Left cardiac atrium (tissue), 2 donors: Measurements from ENCODE around the gene AP2S1. TPM values are rescaled to one million over a fixed set of nuclear protein-coding genes. Genes with fewer than 3 reads are reported as not detected.

Experiments
- total RNA-seq, 2 donors: library from RNA; stranded (reverse); fragmentation: NEBNext Ultra II Directional; extraction: Animal tissue kit (Norgen Biotek cat#: 25700); gene quantifications; one replicate each; pipeline ENCODE4 v1.2.1, GENCODE V29; 2021
- donor health status: DM: no; HTN: yes; CAD: no; lungs with severe emphysema.
- donor health status: DM: yes; HTN: yes; CAD: no.

AP2S1 gene
- total RNA-seq, 2 donors from 2014 or later: 109 to 110 TPM

Other genes with a start within 250 kb of the AP2S1 start
- 100 to 1,000 TPM; 229 to 241 TPM for gene CALM3, start 249.5 kb downstream of the AP2S1 start, total RNA-seq
- 10 to 100 TPM in 1 of 2 donors, 1 to 10 TPM in 1; 5.5 to 14.8 TPM for gene PTGIR, start 225.8 kb downstream of the AP2S1 start, total RNA-seq
- gene GNG8, start 214.6 kb downstream of the AP2S1 start, total RNA-seq: 1 to 10 TPM in 1 of 2 donors, not detected in 1; 5.2 TPM
- 10 to 100 TPM; 15.1 to 15.4 TPM for gene DACT3, start 189.7 kb downstream of the AP2S1 start, total RNA-seq
- 10 to 100 TPM; 14.9 to 18.0 TPM for gene PRKD2, start 133.7 kb downstream of the AP2S1 start, total RNA-seq
- gene FKRP, start 104.8 kb downstream of the AP2S1 start, total RNA-seq: 10 to 100 TPM; 12.4 to 17.3 TPM
- gene STRN4, start 104.4 kb downstream of the AP2S1 start, total RNA-seq: 10 to 100 TPM; 37.2 to 61.9 TPM
- gene SLC1A5, start 62.3 kb downstream of the AP2S1 start, total RNA-seq: 10 to 100 TPM; 34.3 to 40.8 TPM
- gene ARHGAP35, start 10.2 kb upstream of the AP2S1 start, total RNA-seq: 10 to 100 TPM; 68.2 to 68.5 TPM
- gene NPAS1, start 169.0 kb upstream of the AP2S1 start, total RNA-seq: 1 to 10 TPM in 1 of 2 donors, under 1 TPM in 1; 0.44 to 1.2 TPM
- 10 to 100 TPM; 30.6 to 35.8 TPM for gene TMEM160, start 197.8 kb upstream of the AP2S1 start, total RNA-seq